HG02970 (cell line): ENCODE results near the gene CENPX.
"Not testable (repeated sequence)": the region's sequence is repeated elsewhere in the genome, so short reads cannot be mapped to it uniquely, and the experiment has no call there.

Experiments
- ATAC-seq: cut with Tn5 transposase; IDR thresholded peaks from one replicate; pipeline ENCODE4 v1.9.1; 2021; ENCODE audit warnings: mild to moderate bottlenecking, moderate library complexity, moderate number of reproducible peaks; ENCODE audit not compliant: unreplicated experiment, low FRiP score

CENPX gene

GRCh38 chr17:81986606-81987005 lies 36.1 kb downstream of the CENPX start:
- ATAC-seq = no peak

GRCh38 chr17:81984773-81985410 lies 37.8 kb downstream of the CENPX start:
- no peak for ATAC-seq

GRCh38 chr17:81983639-81984373 lies 38.9 kb downstream of the CENPX start:
- ATAC-seq = no peak

- no peak for ATAC-seq
Observed at GRCh38 chr17:81983011-81983638, 39.6 kb downstream of the CENPX start.

- not testable (repeated sequence) for ATAC-seq
Observed at GRCh38 chr17:81981511-81981910, 41.2 kb downstream of the CENPX start.

GRCh38 chr17:81980707-81981343 lies 41.9 kb downstream of the CENPX start:
- ATAC-seq = no peak

- no peak for ATAC-seq
Observed at GRCh38 chr17:81980122-81980521, 42.6 kb downstream of the CENPX start.

- ATAC-seq = no peak
Observed at GRCh38 chr17:81978524-81979298, 44.0 kb downstream of the CENPX start.

- ATAC-seq = peak; percentile 88
Observed at GRCh38 chr17:81977211-81977808, 45.4 kb downstream of the CENPX start, which contains the start of gene ASPSCR1. Gene ASPSCR1 (plus strand): TSS chr17:81977629. CDS start chr17:81977647, 18 bp downstream.

- ATAC-seq = no peak
Observed at GRCh38 chr17:81976332-81977210, 46.1 kb downstream of the CENPX start.

- ATAC-seq = no peak
Observed at GRCh38 chr17:81973432-81973831, 49.2 kb downstream of the CENPX start.

- no peak for ATAC-seq
Observed at GRCh38 chr17:81968850-81969812, 53.5 kb downstream of the CENPX start.
